Measurements from ENCODE around the gene RAB1B.

GRCh38 chr11:66222358-66223149, 45.9 kb upstream of the RAB1B start:
- TF ChIP-seq GATA2 (IDR thresholded peaks at IDR 0.05; ENCODE audit: low read depth, low read length) (no peak), GATA3 (IDR thresholded peaks at IDR 0.05; ENCODE audit: low read depth, low read length) (no peak)
